ENCODE data around the gene PKLR.

DNA sequence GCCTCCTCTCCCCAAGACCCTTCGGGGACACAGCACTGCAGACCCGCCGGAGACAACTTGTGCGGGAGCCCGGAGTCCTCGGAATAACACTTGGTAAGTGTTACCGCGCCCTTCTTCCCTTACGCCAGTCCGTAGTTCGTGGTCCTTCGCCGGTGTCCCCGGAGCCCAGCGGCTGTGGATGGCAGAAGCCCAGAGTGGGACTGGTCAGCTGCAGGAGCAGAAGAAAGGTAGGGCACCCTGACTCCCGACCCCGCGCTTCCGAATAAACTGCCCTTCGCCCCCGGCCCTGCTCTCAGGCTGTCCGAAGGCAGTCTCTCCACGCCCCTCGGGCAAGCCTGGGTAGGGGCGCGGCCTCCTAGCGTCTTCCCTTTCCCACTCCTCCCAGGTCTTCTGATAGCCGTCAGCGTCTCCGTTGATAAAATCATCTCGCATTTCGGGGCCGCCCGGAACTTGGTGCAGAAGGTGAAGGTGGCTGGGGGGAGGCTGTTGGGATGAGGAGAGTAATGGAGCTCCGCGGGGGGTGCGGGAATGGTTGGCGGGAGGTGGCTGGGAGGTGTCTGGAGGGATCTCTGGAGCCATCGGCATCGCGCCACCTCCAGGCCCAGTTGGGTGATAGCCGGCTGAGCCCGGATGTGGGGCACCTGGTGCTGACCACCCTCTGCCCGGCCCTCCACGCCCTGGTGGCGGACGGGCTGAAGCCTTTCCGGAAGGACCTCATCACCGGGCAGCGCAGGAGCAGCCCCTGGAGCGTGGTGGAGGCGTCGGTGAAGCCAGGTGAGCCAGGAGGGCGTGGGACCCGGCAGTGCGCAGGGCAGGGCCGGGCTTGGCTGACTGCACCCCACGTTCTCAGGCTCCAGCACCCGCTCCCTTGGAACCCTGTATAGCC lies 23.7 kb upstream of the PKLR start:
- TF ChIP-seq, protein P1, sequence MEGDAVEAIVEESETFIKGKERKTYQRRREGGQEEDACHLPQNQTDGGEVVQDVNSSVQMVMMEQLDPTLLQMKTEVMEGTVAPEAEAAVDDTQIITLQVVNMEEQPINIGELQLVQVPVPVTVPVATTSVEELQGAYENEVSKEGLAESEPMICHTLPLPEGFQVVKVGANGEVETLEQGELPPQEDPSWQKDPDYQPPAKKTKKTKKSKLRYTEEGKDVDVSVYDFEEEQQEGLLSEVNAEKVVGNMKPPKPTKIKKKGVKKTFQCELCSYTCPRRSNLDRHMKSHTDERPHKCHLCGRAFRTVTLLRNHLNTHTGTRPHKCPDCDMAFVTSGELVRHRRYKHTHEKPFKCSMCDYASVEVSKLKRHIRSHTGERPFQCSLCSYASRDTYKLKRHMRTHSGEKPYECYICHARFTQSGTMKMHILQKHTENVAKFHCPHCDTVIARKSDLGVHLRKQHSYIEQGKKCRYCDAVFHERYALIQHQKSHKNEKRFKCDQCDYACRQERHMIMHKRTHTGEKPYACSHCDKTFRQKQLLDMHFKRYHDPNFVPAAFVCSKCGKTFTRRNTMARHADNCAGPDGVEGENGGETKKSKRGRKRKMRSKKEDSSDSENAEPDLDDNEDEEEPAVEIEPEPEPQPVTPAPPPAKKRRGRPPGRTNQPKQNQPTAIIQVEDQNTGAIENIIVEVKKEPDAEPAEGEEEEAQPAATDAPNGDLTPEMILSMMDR (IDR thresholded peaks at IDR 0.05), result peak in 2 of 3 experiments; percentile 20 to 25
- no peak for TF ChIP-seq POLR2A (IDR thresholded peaks at IDR 0.05)

Measured in testis (tissue), 2 donors.